ENCODE measurements around the gene ROR1. TPM values are rescaled to one million over a fixed set of nuclear protein-coding genes. Genes with fewer than 3 reads are reported as not detected.

ROR1 gene
- total and polyA plus RNA-seq, 2 of the 4 experiments (the other 2 are of a cell fraction), result 4.4 to 10.0 TPM

DNA sequence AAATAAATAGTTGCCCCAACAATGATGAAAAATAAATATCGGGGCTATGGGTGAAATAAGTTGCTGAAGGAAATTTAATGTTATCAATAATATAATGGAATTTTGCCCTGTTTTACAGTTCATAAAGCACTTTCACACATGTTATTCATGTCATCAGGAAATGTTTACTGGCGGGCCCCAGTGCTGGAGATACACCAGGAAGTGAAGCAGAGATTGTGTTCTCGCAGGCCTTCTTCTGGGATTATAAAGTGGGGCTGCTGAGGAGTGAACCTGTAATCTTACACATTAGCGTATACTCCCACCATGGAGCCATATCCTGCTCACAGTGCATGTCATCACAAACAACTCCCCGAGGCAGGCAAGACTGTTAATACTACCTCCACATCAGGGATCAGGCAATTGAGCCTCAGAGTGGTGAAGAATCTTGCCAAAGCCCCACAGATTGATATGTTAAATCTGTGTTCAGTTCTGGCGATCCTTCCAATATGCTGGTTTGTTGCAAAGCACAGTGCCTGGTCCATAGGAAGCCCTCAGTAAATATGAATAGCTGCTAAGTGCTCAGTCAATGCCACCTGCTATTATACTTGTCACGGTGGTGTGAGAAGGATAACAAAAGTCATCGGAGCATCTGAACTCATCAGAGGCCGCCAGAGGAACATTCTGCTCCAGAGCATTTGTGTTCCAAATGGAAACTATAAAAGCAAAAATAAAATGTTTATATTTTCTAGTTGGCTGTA is 325.2 kb downstream of the ROR1 start:
- Histone ChIP-seq H3K23ac (ENCODE audit: low read depth, low read length) (no peak overlapping the region), H4K20me1 (ENCODE audit: insufficient read depth, low read length) (no peaks in the 10 kb centered on the region), H2AK5ac (ENCODE audit: low read depth, low read length) (no peak overlapping the region), H4K5ac (ENCODE audit: low read depth, low read length) (no peak overlapping the region), H3K79me1 (ENCODE audit: low read depth in 1 of 2, low read length in 2 of 2) (no peaks in the 10 kb centered on the region), H2BK120ac (ENCODE audit: low read depth, low read length) (no peak overlapping the region), H3K27me3 (ENCODE audit: control insufficient read depth, insufficient read depth, low read length) (no peaks in the 10 kb centered on the region; the same call in 1 of the 2 replicates), H3K14ac (replicated peaks; ENCODE audit: low read depth, low read length) (no peak overlapping the region), H3K9me1 (ENCODE audit: insufficient read depth, low read length) (peaks cover 5% of the 10 kb centered on the region; the same call in 1 of the 2 replicates), H3K18ac (ENCODE audit: low read depth, low read length) (no peak overlapping the region), H2AK9ac (replicated peaks; ENCODE audit: low read depth, low read length, poor library complexity) (no peak overlapping the region), H3K36me3 (ENCODE audit: control insufficient read depth, insufficient read depth, low read length) (no peaks in the 10 kb centered on the region), H3K4me3 (ENCODE audit: insufficient read depth, low read depth, low read length) (no peak overlapping the region), H4K91ac (ENCODE audit: insufficient read depth, low read depth, low read length) (no peak overlapping the region), H2AFZ (replicated peaks; ENCODE audit: low read length, poor library complexity) (no peak overlapping the region), H2BK5ac (ENCODE audit: low read depth, low read length, poor library complexity, severe bottlenecking) (no peak overlapping the region), H4K8ac (ENCODE audit: low read depth in 2 of 2, low read length in 2 of 2) (no peak overlapping the region), H3K9me3 (ENCODE audit: control insufficient read depth, insufficient read depth, low read length) (no peaks in the 10 kb centered on the region), H2BK15ac (ENCODE audit: low read depth, low read length) (no peak overlapping the region), H3K4me1 (ENCODE audit: control insufficient read depth, insufficient read depth, low read length) (peaks cover 6% of the 10 kb centered on the region; the same call in 1 of the 2 replicates), H2BK20ac (ENCODE audit: low read depth, low read length) (no peak overlapping the region), H3K56ac (ENCODE audit: extremely low read depth, insufficient read depth, low read length) (no peak overlapping the region), H3K27ac (ENCODE audit: insufficient read depth, low read length) (no peak overlapping the region), H3K4ac (ENCODE audit: low read depth, low read length) (no peak overlapping the region), H3K9ac (ENCODE audit: low read depth, low read length) (no peak overlapping the region), H3K4me2 (ENCODE audit: low read depth, low read length) (no peak overlapping the region)
- dilution Hi-C loops (cut with HindIII; ENCODE audit: low sequenced_read_pairs, unreplicated experiment) (no loop called here), in situ Hi-C loops (cut with MboI; ENCODE audit: low sequenced_read_pairs) (no loop called here), intact Hi-C loops (cut with micrococcal nuclease) (no loop called here)
- 60% methylated on average over 2 of the region's 9 CpGs; no CpG with 5 or more reads in 1 of the 2 experiments for WGBS, 2 experiments (ENCODE audit: extremely low coverage in 2 of 2, insufficient read length in 1 of 2)
- CTCF ChIA-PET, result no interaction called here
- no TSS peak for BruUV-seq (replicated peaks)
- POLR2A ChIA-PET (ENCODE audit: unreplicated experiment), result no interaction called here
- TF ChIP-seq CEBPB (IDR thresholded peaks at IDR 0.05; ENCODE audit: low read depth, low read length) (no peak), MXI1 (IDR thresholded peaks at IDR 0.05; ENCODE audit: borderline replicate concordance, low read depth, low read length) (no peak), NFE2L2 (IDR thresholded peaks at IDR 0.05; ENCODE audit: low read depth, low read length) (no peak), MAFK (IDR thresholded peaks at IDR 0.05; ENCODE audit: low read depth, low read length) (no peak), RAD21 (IDR thresholded peaks at IDR 0.05; ENCODE audit: low read length) (no peak), SMC3 (IDR thresholded peaks at IDR 0.05; ENCODE audit: low read depth, low read length) (no peak), MAZ (IDR thresholded peaks at IDR 0.05; ENCODE audit: borderline replicate concordance, low read depth, low read length) (no peak), BHLHE40 (IDR thresholded peaks at IDR 0.05; ENCODE audit: low read depth, low read length) (no peak), CHD1 (IDR thresholded peaks at IDR 0.05; ENCODE audit: low read depth, low read length) (no peak), FOS (IDR thresholded peaks at IDR 0.05; ENCODE audit: low read depth, low read length) (no peak), POLR2A (IDR thresholded peaks at IDR 0.05; ENCODE audit: low read depth, low read length) (no peak), RFX5 (IDR thresholded peaks at IDR 0.05; ENCODE audit: low read depth, low read length) (no peak), RCOR1 (IDR thresholded peaks at IDR 0.05; ENCODE audit: insufficient replicate concordance, low read length) (no peak)
- TF ChIP-seq, protein P1, sequence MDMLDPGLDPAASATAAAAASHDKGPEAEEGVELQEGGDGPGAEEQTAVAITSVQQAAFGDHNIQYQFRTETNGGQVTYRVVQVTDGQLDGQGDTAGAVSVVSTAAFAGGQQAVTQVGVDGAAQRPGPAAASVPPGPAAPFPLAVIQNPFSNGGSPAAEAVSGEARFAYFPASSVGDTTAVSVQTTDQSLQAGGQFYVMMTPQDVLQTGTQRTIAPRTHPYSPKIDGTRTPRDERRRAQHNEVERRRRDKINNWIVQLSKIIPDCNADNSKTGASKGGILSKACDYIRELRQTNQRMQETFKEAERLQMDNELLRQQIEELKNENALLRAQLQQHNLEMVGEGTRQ (IDR thresholded peaks at IDR 0.05; ENCODE audit: low read depth, low read length), result no peak
- TF ChIP-seq, protein P2, sequence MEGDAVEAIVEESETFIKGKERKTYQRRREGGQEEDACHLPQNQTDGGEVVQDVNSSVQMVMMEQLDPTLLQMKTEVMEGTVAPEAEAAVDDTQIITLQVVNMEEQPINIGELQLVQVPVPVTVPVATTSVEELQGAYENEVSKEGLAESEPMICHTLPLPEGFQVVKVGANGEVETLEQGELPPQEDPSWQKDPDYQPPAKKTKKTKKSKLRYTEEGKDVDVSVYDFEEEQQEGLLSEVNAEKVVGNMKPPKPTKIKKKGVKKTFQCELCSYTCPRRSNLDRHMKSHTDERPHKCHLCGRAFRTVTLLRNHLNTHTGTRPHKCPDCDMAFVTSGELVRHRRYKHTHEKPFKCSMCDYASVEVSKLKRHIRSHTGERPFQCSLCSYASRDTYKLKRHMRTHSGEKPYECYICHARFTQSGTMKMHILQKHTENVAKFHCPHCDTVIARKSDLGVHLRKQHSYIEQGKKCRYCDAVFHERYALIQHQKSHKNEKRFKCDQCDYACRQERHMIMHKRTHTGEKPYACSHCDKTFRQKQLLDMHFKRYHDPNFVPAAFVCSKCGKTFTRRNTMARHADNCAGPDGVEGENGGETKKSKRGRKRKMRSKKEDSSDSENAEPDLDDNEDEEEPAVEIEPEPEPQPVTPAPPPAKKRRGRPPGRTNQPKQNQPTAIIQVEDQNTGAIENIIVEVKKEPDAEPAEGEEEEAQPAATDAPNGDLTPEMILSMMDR (conservative IDR thresholded peaks at IDR 0.05; ENCODE audit: low read depth, low read length), result no peak
- TF ChIP-seq, protein P3, sequence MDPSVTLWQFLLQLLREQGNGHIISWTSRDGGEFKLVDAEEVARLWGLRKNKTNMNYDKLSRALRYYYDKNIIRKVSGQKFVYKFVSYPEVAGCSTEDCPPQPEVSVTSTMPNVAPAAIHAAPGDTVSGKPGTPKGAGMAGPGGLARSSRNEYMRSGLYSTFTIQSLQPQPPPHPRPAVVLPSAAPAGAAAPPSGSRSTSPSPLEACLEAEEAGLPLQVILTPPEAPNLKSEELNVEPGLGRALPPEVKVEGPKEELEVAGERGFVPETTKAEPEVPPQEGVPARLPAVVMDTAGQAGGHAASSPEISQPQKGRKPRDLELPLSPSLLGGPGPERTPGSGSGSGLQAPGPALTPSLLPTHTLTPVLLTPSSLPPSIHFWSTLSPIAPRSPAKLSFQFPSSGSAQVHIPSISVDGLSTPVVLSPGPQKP (IDR thresholded peaks at IDR 0.05; ENCODE audit: borderline replicate concordance, low read depth, low read length), result no peak
- DNase-seq (no peak), ATAC-seq (ENCODE audit: low read depth) (no peak)
